H1 (cell line): ENCODE data around the gene RNPS1. TPM values are rescaled to one million over a fixed set of nuclear protein-coding genes. Genes with fewer than 3 reads are reported as not detected.

Source experiments
- CTCF ChIA-PET: fragments of 300-600 bp; sonication (Branson Sonifier 250); formaldehyde crosslinking; loops from one replicate; lab custom pipeline; 2021; ENCODE audit not compliant: partially characterized antibody; lab: Charles Lee
- POLR2A ChIA-PET: fragments of 300-600 bp; sonication (Branson Sonifier 250); formaldehyde crosslinking; loops from one replicate; lab custom pipeline; 2021; ENCODE audit warnings: inconsistent platforms; ENCODE audit not compliant: partially characterized antibody; lab: Charles Lee
- DNase-seq, 2 experiments: peaks; one replicate each; pipeline versions ENCODE4 v3.0.0 to v3.0.0-alpha.2; 2010 to 2022; ENCODE audit warnings: low spot score in 2 of 2, low read depth in 1 of 2, mixed read lengths in 1 of 2
- FAIRE-seq: peaks from 2 replicates; lab custom pipeline; 2011; peaks lifted over from hg19 to GRCh38; lab: Jason Lieb, UNC
- H2AFZ ChIP-seq: 2 replicates; pipeline ENCODE4 v1.8.1; 2012; ENCODE audit warnings: low read length, inconsistent platforms
- H2AK5ac ChIP-seq: 2 replicates; pipeline ENCODE4 v1.6.1; 2013; ENCODE audit warnings: low read depth, low read length
- H2BK120ac ChIP-seq: replicated peaks from 2 replicates; pipeline ENCODE3; 2013; ENCODE audit warnings: low read depth, low read length, inconsistent platforms
- H2BK12ac ChIP-seq: 2 replicates; pipeline ENCODE4 v1.6.1; 2013; ENCODE audit warnings: low read depth, low read length
- H2BK15ac ChIP-seq: 2 replicates; pipeline ENCODE4 v1.6.1; 2013; ENCODE audit warnings: low read length
- H2BK20ac ChIP-seq: 2 replicates; pipeline ENCODE4 v1.6.1; 2013; ENCODE audit warnings: low read length
- H2BK5ac ChIP-seq: 2 replicates; pipeline ENCODE4 v1.6.1; 2013; ENCODE audit warnings: low read depth, low read length
- H3K14ac ChIP-seq: 2 replicates; pipeline ENCODE4 v1.6.1; 2013; ENCODE audit warnings: inconsistent platforms; ENCODE audit not compliant: insufficient read length
- H3K18ac ChIP-seq: 2 replicates; pipeline ENCODE4 v1.6.1; 2013; ENCODE audit warnings: low read length; ENCODE audit errors: extremely low read depth
- H3K23ac ChIP-seq: 2 replicates; pipeline ENCODE4 v1.6.1; 2013; ENCODE audit warnings: inconsistent platforms; ENCODE audit not compliant: insufficient read length
- H3K23me2 ChIP-seq: 2 replicates; pipeline ENCODE4 v1.6.1; 2013; ENCODE audit warnings: low read depth, low read length
- H3K27ac ChIP-seq: 2 replicates; pipeline ENCODE4 v1.6.1; 2011; ENCODE audit warnings: low read depth, low read length, inconsistent platforms
- H3K27me3 ChIP-seq, 4 experiments: replicated peaks in 1 of 4; 1 replicate in 1 of 4; 2 replicates in 3 of 4; pipeline versions ENCODE4 v1.6.1 to v1.8.1; 2011 to 2013; ENCODE audit warnings: low read length in 3 of 4, mild to moderate bottlenecking in 3 of 4, inconsistent platforms in 2 of 4, mixed read lengths in 2 of 4, moderate library complexity in 1 of 4; ENCODE audit not compliant: control insufficient read depth in 3 of 4, insufficient read depth in 3 of 4; ENCODE audit errors: extremely low read depth in 1 of 4
- H3K36me3 ChIP-seq, 4 experiments: 2 replicates each; pipeline versions ENCODE4 v1.6.1 to v1.8.1; 2011 to 2013; ENCODE audit warnings: mild to moderate bottlenecking in 4 of 4, low read length in 3 of 4, moderate library complexity in 2 of 4, control low read depth in 1 of 4, inconsistent platforms in 1 of 4; ENCODE audit not compliant: insufficient read depth in 4 of 4, control insufficient read depth in 2 of 4
- H3K4ac ChIP-seq: replicated peaks from 2 replicates; pipeline ENCODE3; 2013; ENCODE audit warnings: low read length, low read depth, mixed read lengths, inconsistent platforms; ENCODE audit not compliant: insufficient read length
- H3K4me1 ChIP-seq, 4 experiments: replicated peaks in 1 of 4; 1 replicate in 1 of 4; 2 replicates in 3 of 4; pipeline versions ENCODE4 v1.6.1 to v1.8.1; 2011 to 2013; ENCODE audit warnings: low read length in 3 of 4, inconsistent platforms in 2 of 4, mixed read lengths in 1 of 4; ENCODE audit not compliant: insufficient read depth in 4 of 4, control insufficient read depth in 3 of 4
- H3K4me2 ChIP-seq, 2 experiments: 2 replicates each; pipeline versions ENCODE4 v1.6.1 to v1.8.1; 2011 to 2013; ENCODE audit warnings: low read depth in 2 of 2, low read length in 2 of 2, control low read depth in 1 of 2, inconsistent platforms in 1 of 2, mild to moderate bottlenecking in 1 of 2; ENCODE audit not compliant: insufficient read depth in 1 of 2
- H3K4me3 ChIP-seq, 4 experiments: fragments of 200-600, 300-600 bp in 1 of 4; sonication (generic), shearing (Covaris generic), sonication (Bioruptor Twin) in 1 of 4; 2 replicates each; pipeline versions ENCODE4 v1.5.1 to v1.8.1; 2011 to 2016; ENCODE audit warnings: low read length in 4 of 4, low read depth in 3 of 4, control low read depth in 2 of 4, inconsistent platforms in 2 of 4, mild to moderate bottlenecking in 2 of 4, mixed read lengths in 1 of 4, moderate library complexity in 1 of 4; ENCODE audit not compliant: insufficient read depth in 2 of 4; ENCODE audit errors: extremely low read depth in 1 of 4
- H3K56ac ChIP-seq: replicated peaks from 2 replicates; pipeline ENCODE3; 2013; ENCODE audit warnings: low read depth, mild to moderate bottlenecking, mixed read lengths, low read length, inconsistent platforms; ENCODE audit not compliant: insufficient read length
- H3K79me1 ChIP-seq: 2 replicates; pipeline ENCODE4 v1.6.1; 2013; ENCODE audit warnings: low read depth, low read length, control low read depth
- H3K79me2 ChIP-seq, 2 experiments: 2 replicates each; pipeline versions ENCODE4 v1.6.1 to v1.8.1; 2012 to 2013; ENCODE audit warnings: low read length in 2 of 2, mild to moderate bottlenecking in 2 of 2, inconsistent platforms in 1 of 2; ENCODE audit not compliant: insufficient read depth in 2 of 2, control insufficient read depth in 1 of 2
- H3K9ac ChIP-seq, 4 experiments: replicated peaks in 1 of 4; 1 replicate in 1 of 4; 2 replicates in 3 of 4; pipeline versions ENCODE4 v1.6.1 to v1.8.1; 2011 to 2013; ENCODE audit warnings: low read depth in 3 of 4, low read length in 3 of 4, control low read depth in 2 of 4, mild to moderate bottlenecking in 2 of 4, moderate library complexity in 2 of 4, inconsistent platforms in 1 of 4; ENCODE audit errors: extremely low read depth in 1 of 4
- H3K9me3 ChIP-seq, 2 experiments: 2 replicates each; pipeline versions ENCODE4 v1.6.1 to v1.8.1; 2012 to 2013; ENCODE audit warnings: mild to moderate bottlenecking in 2 of 2, moderate library complexity in 2 of 2, control low read depth in 1 of 2, inconsistent platforms in 1 of 2, low read depth in 1 of 2, low read length in 1 of 2, mixed read lengths in 1 of 2; ENCODE audit not compliant: insufficient read depth in 2 of 2
- H4K20me1 ChIP-seq, 2 experiments: replicated peaks in 1 of 2; 2 replicates each; pipeline versions ENCODE3 to v1.8.1; 2011 to 2013; ENCODE audit warnings: inconsistent platforms in 2 of 2, low read length in 2 of 2, mild to moderate bottlenecking in 1 of 2; ENCODE audit not compliant: insufficient read depth in 2 of 2, control insufficient read depth in 1 of 2
- H4K5ac ChIP-seq: 2 replicates; pipeline ENCODE4 v1.6.1; 2013; ENCODE audit warnings: low read length, low read depth, mixed read lengths, inconsistent platforms; ENCODE audit not compliant: insufficient read length
- H4K8ac ChIP-seq: 2 replicates; pipeline ENCODE4 v1.8.0; 2013; ENCODE audit warnings: mild to moderate bottlenecking, moderate library complexity, low read length, inconsistent platforms; ENCODE audit not compliant: insufficient read depth; ENCODE audit errors: extremely low read depth
- H4K91ac ChIP-seq: replicated peaks from 2 replicates; pipeline ENCODE3; 2013; ENCODE audit warnings: low read length, mixed read lengths, inconsistent platforms; ENCODE audit not compliant: insufficient read length
- BRCA1 ChIP-seq: IDR thresholded peaks from 2 replicates; pipeline ENCODE4 v1.6.1; 2012; ENCODE audit warnings: low read depth, low read length, improper control_type of control experiment
- CTCF ChIP-seq, 3 experiments: IDR thresholded peaks; 1 replicate in 2 of 3; 2 replicates in 1 of 3; pipeline versions ENCODE4 v1.5.1 to v1.6.1; 2011; ENCODE audit warnings: low read length in 3 of 3, mild to moderate bottlenecking in 3 of 3, inconsistent platforms in 2 of 3, low read depth in 1 of 3, moderate library complexity in 1 of 3; ENCODE audit not compliant: insufficient read depth in 1 of 3; ENCODE audit errors: control extremely low read depth in 1 of 3
- E2F6 ChIP-seq: IDR thresholded peaks from 2 replicates; pipeline ENCODE4 v1.6.1; 2012; ENCODE audit warnings: inconsistent platforms
- SIN3A ChIP-seq, 2 experiments: IDR thresholded peaks in 1 of 2; conservative IDR thresholded peaks in 1 of 2; 2 replicates each; pipeline ENCODE4 v1.6.1; 2011 to 2012; ENCODE audit warnings: low read length in 2 of 2, improper control_type of control experiment in 1 of 2, low read depth in 1 of 2, mild to moderate bottlenecking in 1 of 2
- WGBS, 2 experiments: shearing (Covaris generic) in 1 of 2; methylation state at CpG; one replicate each; pipeline versions ENCODE4 v1.1.6 to v1.1.7; 2013 to 2015; ENCODE audit warnings: low lambda C conversion rate in 2 of 2, mixed read lengths in 2 of 2, inconsistent platforms in 1 of 2, low coverage in 1 of 2, missing lambda C conversion rate in 1 of 2; ENCODE audit not compliant: insufficient replicate concordance in 2 of 2, insufficient coverage in 1 of 2, insufficient read length in 1 of 2; ENCODE audit errors: extremely low coverage in 1 of 2, missing lambda C conversion rate in 1 of 2; 5-methylcytosine and 5-hydroxymethylcytosine counted together
- polyA plus RNA-seq, 7 experiments: library from polyadenylated mRNA; depleted of rRNA in 3 of 7; stranded (reverse) in 5 of 7; unstranded in 2 of 7; fragments of >200 nt in 5 of 7; fragments of 200-250 nt in 2 of 7; gene quantifications; 1 replicate in 5 of 7; 2 replicates in 1 of 7; 4 replicates in 1 of 7; pipeline versions ENCODE4 v1.2.1 to v1.2.3, GENCODE V29; 2011 to 2013; ENCODE audit warnings: missing spikeins in 2 of 7, mixed read lengths in 2 of 7
- total RNA-seq: library from RNA; stranded (reverse); fragmentation: NEBNext Ultra II Directional; extraction: Animal tissue kit (Norgen Biotek cat#: 25700); gene quantifications from 2 replicates; pipeline ENCODE4 v1.2.1, GENCODE V29; 2021

Gene RNPS1
- total and polyA plus RNA-seq, 2 of the 8 experiments (the other 6 are each of a cell fraction or from before 2014, with no cell fraction given) = 330 to 350 TPM

GRCh38 chr16:2308089-2308962 lies 40.4 kb upstream of the RNPS1 start:
- no peak overlapping the region for H3K27ac ChIP-seq
- H3K4ac ChIP-seq = no peak overlapping the region
- H2BK5ac ChIP-seq = no peak overlapping the region
- H2AK5ac ChIP-seq = no peak overlapping the region
- H2BK12ac ChIP-seq = no peak overlapping the region
- H3K9ac ChIP-seq = no peak overlapping the region
- no peak overlapping the region for H3K56ac ChIP-seq
- H4K5ac ChIP-seq = no peak overlapping the region
- H3K4me2 ChIP-seq = no peak overlapping the region
- WGBS, 2 experiments = 92% methylated on average over 30 of the region's 30 CpGs; no CpG with 5 or more reads in 1 of the 2 experiments
- H3K79me2 ChIP-seq = no peaks in the 10 kb centered on the region
- POLR2A ChIA-PET = interaction anchor here (0.7 kb wide), 1 partner anchor 281 kb away, joined by 3 read pairs; the partner anchor contains the start of gene NHERF2
- H3K18ac ChIP-seq = no peak overlapping the region
- no peaks in the 10 kb centered on the region for H3K27me3 ChIP-seq
- H2BK15ac ChIP-seq = no peak overlapping the region
- no peak overlapping the region for H4K91ac ChIP-seq
- H3K36me3 ChIP-seq = no peaks in the 10 kb centered on the region
- H2BK20ac ChIP-seq = no peak overlapping the region
- DNase-seq = no peak
- H2BK120ac ChIP-seq = no peak overlapping the region
- no peaks in the 10 kb centered on the region for H3K4me1 ChIP-seq
- H3K79me1 ChIP-seq = no peaks in the 10 kb centered on the region
- H2AFZ ChIP-seq = no peak overlapping the region
- no peaks in the 10 kb centered on the region for H4K20me1 ChIP-seq
- no peaks in the 10 kb centered on the region for H3K23me2 ChIP-seq
- CTCF ChIA-PET = interaction anchor here (1.2 kb wide), 1 partner anchor 11 kb away, joined by 4 read pairs; no protein-coding TSS in a partner anchor
- H3K14ac ChIP-seq = no peak overlapping the region
- no peaks in the 10 kb centered on the region for H3K9me3 ChIP-seq
- FAIRE-seq = no peak
- no peak overlapping the region for H3K23ac ChIP-seq
- H3K4me3 ChIP-seq = no peak overlapping the region
- no peak overlapping the region for H4K8ac ChIP-seq
- TF ChIP-seq BRCA1 (no peak), E2F6 (no peak), SIN3A (conservative IDR thresholded peaks at IDR 0.05 in 1 of 2, IDR thresholded peaks at IDR 0.05 in 1 of 2; ENCODE audit: low read depth in 1 of 2, low read length in 2 of 2) (no peak), CTCF (IDR thresholded peaks at IDR 0.05; ENCODE audit: control extremely low read depth in 1 of 3, insufficient read depth in 1 of 3, low read depth in 1 of 3, low read length in 3 of 3) (no peak)
